ENCODE data around the gene SKI.

DNA sequence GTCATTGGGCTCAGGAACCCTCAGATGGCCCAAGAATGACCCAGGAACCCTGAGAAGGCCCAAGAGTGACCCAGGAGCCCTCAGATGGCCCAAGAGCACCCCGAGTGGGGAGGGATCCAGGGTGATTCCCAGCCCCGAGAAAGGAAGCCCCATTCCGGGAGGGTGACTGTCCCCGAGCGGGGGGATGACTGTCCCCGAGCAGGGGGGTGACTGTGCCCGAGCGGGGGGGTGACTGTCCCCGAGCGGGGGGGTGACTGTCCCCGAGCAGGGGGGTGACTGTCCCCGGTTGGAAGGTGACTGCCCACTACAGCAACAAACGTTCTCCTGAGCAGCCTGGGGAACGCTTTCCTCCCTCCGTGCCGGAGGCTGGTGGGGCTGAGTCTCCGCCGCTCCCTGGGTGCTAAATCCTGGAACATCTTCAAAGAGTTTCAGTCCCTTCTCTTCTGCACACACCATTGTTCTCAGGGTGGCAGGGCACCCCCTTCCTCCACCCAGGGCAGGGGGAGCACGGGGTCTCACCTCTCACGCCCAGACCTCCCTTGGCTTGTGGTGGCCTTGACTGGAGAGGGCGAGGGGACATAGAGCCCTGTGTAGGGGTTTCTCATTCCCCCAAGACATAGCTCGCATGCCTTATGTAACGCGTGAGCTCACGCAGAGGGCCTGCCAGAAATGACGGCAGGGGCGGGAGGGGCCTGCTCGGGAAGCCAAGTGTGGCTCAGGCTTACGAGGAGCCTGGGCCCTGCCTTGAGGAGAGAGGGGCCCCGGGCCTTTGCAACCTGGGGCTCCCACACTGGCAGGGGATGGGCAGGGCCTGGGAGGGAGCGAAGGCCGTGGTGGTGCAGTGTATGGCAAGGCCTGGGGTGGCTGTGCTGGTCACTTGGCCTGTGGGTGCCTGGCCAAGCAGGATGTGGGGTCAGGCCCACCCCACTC, 14.3 kb upstream of the SKI start:
- TF ChIP-seq EZH2 (IDR thresholded peaks at IDR 0.05) (no peak), POLR2AphosphoS5 (IDR thresholded peaks at IDR 0.05; ENCODE audit: borderline replicate concordance, low read depth, low read length) (no peak)

Data from SK-N-MC (cell line).